Large intestine (tissue), 3 donors: Measurements from ENCODE around the gene HDAC4. TPM values are rescaled to one million over a fixed set of nuclear protein-coding genes. Genes with fewer than 3 reads are reported as not detected.

Source experiments
- DNase-seq, 2 donors: peaks; one replicate each; pipeline versions ENCODE4 v3.0.0 to v3.0.0-alpha.2; 2013
- H3K27ac ChIP-seq: one replicate; pipeline ENCODE4 v1.5.1; 2013; ENCODE audit warnings: low read length
- H3K27me3 ChIP-seq: 2 replicates; pipeline ENCODE4 v1.6.1; 2013; ENCODE audit warnings: low read length; ENCODE audit not compliant: control insufficient read depth, insufficient read depth
- H3K36me3 ChIP-seq: 2 replicates; pipeline ENCODE4 v1.6.1; 2013; ENCODE audit warnings: low read length; ENCODE audit not compliant: control insufficient read depth, insufficient read depth
- H3K4me1 ChIP-seq: one replicate; pipeline ENCODE4 v1.6.1; 2013; ENCODE audit warnings: low read length; ENCODE audit not compliant: control insufficient read depth, insufficient read depth
- H3K4me3 ChIP-seq: one replicate; pipeline ENCODE4 v1.5.1; 2013; ENCODE audit warnings: low read length
- H3K9me3 ChIP-seq: one replicate; pipeline ENCODE4 v1.6.1; 2013; ENCODE audit warnings: mild to moderate bottlenecking, low read depth, low read length, moderate library complexity; ENCODE audit not compliant: control insufficient read depth
- WGBS: methylation state at CpG from one replicate; pipeline ENCODE4 v1.1.5; 2013; ENCODE audit warnings: low lambda C conversion rate; ENCODE audit not compliant: insufficient coverage; 5-methylcytosine and 5-hydroxymethylcytosine counted together
- polyA plus RNA-seq: library from polyadenylated mRNA; unstranded; fragments of 120-200 nt; gene quantifications from one replicate; pipeline ENCODE4 v1.2.1, GENCODE V29; 2013

HDAC4 gene
- polyA plus RNA-seq, 1 donor = 10.7 TPM

DNA sequence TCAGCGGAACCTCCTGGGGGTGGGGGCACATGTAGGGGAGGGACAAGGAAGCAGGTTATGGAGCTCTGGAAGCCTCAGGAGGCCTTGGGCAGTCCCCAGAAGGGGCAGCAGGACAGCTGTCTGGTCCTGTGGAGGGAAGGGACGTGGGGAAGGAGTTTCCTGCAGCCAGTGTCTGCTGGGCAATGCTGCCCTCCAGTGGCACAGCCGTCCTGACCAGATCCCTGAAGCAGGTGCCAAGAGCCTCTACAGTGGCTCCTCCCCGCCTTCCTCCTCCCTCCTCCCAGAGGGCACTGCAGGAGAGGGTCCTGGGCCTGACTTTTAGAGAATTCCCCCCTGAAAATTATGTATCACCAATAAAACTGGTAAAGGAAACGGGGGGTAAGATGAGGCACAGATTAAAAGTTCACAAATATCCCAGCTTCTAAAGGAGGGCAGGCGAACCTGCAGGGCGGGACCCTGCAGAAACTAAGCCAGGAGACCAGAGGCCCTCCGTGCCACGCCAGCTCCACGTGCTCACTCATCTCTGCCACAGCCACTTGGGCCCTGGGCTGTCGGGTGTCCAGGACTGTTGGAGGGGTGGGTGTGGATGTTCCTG, 294.4 kb downstream of the HDAC4 start:
- H3K4me3 ChIP-seq = no peak overlapping the region
- H3K27ac ChIP-seq = no peak overlapping the region
- 80% methylated on average over 1 of the region's 11 CpGs for WGBS

DNA sequence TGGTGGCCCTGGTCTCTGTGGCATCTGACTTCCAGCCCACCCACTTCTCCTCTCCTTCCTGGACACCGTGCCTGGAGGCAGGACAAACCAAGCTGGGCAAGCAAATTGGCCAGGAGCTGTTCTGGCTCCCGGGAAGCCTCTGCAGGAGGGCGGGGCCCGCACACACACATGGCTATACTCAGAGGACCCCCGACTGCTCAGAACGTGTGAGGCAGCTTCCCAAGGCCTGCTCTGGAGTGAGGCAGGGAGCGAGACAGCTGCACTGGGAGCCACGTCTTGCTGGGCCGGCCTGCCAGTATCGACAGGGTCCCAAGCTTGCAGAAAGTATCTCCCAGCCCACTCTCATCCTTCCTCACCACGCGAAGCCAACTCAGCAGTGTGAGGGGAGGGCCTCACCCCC, 295.6 kb downstream of the HDAC4 start:
- DNase-seq = no peak
- H3K36me3 ChIP-seq = peaks cover 60% of the 10 kb centered on the region
- no peaks in the 10 kb centered on the region for H3K9me3 ChIP-seq
- WGBS = no CpG with 5 or more reads among the region's 12 CpGs
- no peaks in the 10 kb centered on the region for H3K27me3 ChIP-seq
- peaks cover 8% of the 10 kb centered on the region for H3K4me1 ChIP-seq
- no peak overlapping the region for H3K27ac ChIP-seq
- H3K4me3 ChIP-seq = no peak overlapping the region

More for the DNA sequence above, 294.4 kb downstream of the HDAC4 start:
- peaks cover 61% of the 10 kb centered on the region for H3K36me3 ChIP-seq
- peaks cover 8% of the 10 kb centered on the region for H3K4me1 ChIP-seq
- DNase-seq = peak; percentile 17 to 38
- no peaks in the 10 kb centered on the region for H3K27me3 ChIP-seq
- no peaks in the 10 kb centered on the region for H3K9me3 ChIP-seq

DNA sequence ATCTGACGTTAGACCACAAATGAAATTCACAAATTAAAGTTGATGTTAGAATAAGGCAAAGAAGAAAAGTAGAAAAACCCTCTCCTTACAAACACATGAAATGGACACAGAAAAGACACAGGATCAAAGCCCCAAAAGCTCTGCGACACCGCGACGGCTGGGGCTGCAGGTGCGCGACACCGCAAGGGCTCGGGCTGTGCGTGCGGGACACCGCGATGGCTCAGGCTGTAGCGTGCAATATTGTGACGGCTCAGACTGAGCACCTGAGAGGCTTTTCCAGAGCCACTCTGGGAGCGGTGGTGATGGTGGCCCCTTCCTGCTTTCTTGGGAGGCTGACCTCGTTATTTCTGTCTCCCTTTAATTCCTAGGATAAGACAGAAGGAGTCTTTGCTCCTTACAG, 296.0 kb downstream of the HDAC4 start:
- Histone ChIP-seq H3K27ac (no peak overlapping the region), H3K4me3 (no peak overlapping the region), H3K9me3 (no peaks in the 10 kb centered on the region), H3K36me3 (peaks cover 60% of the 10 kb centered on the region), H3K27me3 (no peaks in the 10 kb centered on the region), H3K4me1 (peaks cover 8% of the 10 kb centered on the region)
- no peak for DNase-seq
- WGBS = 100% methylated on average over 1 of the region's 17 CpGs

DNA sequence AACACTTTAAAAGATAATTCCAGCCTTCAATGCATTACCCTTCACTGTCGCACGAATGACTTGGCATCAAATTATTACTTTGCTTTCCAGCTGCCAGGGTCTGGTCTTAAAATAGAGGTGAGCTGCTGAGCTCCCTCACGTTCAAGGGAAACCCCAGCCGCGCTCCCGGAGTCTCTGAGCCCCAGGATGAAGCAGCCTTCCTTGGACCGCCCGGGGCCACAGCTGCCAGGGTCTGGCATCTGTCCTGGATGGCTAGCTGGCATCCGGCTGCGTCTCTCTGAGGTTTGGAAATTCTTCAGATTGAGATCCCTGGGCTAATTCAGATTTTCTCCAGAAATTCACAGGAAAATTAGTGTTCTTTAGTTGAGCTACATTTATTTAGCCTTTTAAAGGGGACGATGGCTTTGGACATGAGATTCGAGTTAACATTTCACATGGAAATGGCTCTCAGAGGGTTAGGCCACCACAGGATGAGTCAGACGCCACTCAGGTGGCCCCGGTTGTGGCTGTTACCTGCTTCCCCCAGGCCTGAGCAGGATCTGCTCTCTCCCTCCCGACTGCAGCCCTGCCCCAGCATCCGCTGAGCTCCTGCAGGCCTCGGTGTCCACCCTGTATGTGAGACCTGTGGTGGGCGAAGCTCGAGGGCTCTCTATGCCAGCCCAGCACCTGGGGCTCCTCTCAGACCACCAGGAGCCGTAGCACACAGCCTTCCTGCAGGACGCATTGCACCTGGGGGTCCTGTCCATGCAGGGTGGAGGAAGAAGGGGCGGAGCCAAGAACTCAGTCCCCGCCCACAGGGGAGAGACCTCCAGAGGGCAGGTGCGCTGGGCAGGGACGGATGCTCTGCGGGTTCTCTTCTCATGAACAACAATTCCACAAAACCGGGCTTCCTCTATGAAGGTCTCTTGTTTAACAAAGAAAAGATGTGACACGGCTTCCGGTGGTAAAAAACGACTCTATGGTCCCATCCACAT, 297.4 kb downstream of the HDAC4 start:
- Histone ChIP-seq H3K4me1 (no peaks in the 10 kb centered on the region), H3K27me3 (no peaks in the 10 kb centered on the region), H3K27ac (no peak overlapping the region), H3K9me3 (no peaks in the 10 kb centered on the region), H3K36me3 (peaks cover 55% of the 10 kb centered on the region), H3K4me3 (no peak overlapping the region)
- 100% methylated on average over 2 of the region's 30 CpGs for WGBS
- no peak for DNase-seq

DNA sequence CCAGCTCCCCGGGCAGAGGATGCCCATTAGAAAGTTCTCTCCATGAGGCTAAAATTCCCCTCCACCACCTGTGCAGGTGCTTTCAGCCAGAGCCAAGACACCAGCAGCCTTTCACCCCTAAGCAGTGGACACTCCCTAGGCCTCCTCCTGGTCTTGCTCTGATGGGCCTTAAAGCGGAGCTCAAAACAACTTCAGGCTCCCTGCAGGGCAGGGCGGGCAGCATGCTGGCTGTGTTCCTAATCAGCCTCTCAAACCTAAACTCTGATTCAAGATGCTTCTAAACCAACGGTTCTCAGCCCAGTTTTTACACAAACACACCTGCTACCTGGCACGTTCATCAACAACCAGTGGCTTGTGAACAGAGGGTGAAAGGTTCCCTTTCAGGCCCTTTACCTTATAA, 298.6 kb downstream of the HDAC4 start:
- no peak for DNase-seq
- WGBS = no CpG with 5 or more reads among the region's 5 CpGs
- peaks cover 46% of the 10 kb centered on the region for H3K36me3 ChIP-seq

DNA sequence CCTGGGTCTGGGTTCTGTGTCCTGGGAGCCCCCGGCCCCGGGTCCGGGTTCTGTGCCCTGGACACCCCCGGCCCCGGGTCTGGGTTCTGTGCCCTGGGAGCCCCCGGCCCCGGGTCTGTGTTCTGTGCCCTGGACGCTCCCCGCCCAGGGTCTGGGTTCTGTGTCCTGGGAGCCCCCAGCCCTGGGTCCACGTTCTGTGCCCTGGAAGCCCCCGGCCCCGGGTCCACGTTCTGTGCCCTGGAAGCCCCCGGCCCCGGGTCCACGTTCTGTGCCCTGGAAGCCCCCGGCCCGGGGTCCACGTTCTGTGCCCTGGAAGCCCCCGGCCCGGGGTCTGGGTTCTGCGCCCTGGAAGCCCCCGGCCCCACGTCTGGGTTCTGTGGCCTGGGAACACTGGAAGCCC, 299.0 kb downstream of the HDAC4 start:
- Histone ChIP-seq H3K27me3 (no peaks in the 10 kb centered on the region), H3K4me3 (no peak overlapping the region), H3K9me3 (no peaks in the 10 kb centered on the region), H3K36me3 (peaks cover 42% of the 10 kb centered on the region), H3K4me1 (no peaks in the 10 kb centered on the region), H3K27ac (no peak overlapping the region)
- DNase-seq = no peak
- WGBS = no CpG with 5 or more reads among the region's 24 CpGs

More for the DNA sequence above, 298.6 kb downstream of the HDAC4 start:
- H3K9me3 ChIP-seq = no peaks in the 10 kb centered on the region
- H3K4me3 ChIP-seq = no peak overlapping the region
- H3K27me3 ChIP-seq = no peaks in the 10 kb centered on the region
- H3K27ac ChIP-seq = no peak overlapping the region
- no peaks in the 10 kb centered on the region for H3K4me1 ChIP-seq

DNA sequence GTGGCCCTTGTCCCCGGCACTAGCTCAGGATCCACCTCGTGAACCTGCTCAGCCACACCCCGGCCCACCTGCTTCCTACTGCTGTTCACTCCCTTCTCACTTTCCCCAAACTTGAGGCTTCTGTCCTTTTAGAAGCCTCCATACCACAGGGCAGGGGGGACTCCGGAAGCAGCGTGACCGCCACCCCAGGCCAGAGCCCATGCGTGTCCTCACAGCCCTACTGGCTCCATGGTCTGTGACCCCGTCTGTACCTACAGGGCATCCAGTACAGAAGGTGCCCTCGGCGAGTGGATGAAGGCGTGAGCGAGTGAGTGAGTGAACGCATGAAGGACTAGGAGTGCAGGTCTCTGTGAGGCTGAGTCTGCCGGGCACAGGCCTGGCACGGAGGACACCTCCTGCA, 299.7 kb downstream of the HDAC4 start:
- no peak for DNase-seq
- WGBS = no CpG with 5 or more reads among the region's 15 CpGs

DNA sequence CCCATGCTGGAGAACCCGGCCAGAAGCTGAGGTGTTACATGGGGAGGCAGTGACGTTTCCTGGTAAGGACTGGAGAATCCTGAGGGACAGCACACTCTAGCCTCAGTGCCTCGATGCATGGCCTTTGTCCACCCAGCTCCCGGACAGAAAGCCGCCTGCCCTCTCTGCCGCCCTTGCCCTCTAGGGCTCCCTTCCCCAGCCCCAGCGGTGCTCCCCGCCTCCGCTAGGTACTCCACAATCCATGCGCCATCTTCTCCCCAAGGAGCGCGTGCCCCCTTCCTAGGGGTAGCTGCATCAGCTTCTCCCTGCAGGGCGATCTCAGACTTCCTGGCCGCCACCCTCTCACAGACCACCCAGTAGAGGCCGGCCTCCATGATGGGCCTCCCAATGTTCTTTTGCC, 301.3 kb downstream of the HDAC4 start:
- H3K9me3 ChIP-seq = no peaks in the 10 kb centered on the region
- H3K27me3 ChIP-seq = no peaks in the 10 kb centered on the region
- no peak for DNase-seq
- WGBS = no CpG with 5 or more reads among the region's 15 CpGs
- no peak overlapping the region for H3K4me3 ChIP-seq
- no peaks in the 10 kb centered on the region for H3K4me1 ChIP-seq
- peaks cover 39% of the 10 kb centered on the region for H3K36me3 ChIP-seq
- no peak overlapping the region for H3K27ac ChIP-seq

More for the DNA sequence above, 299.7 kb downstream of the HDAC4 start:
- H3K9me3 ChIP-seq = no peaks in the 10 kb centered on the region
- no peaks in the 10 kb centered on the region for H3K4me1 ChIP-seq
- H3K27me3 ChIP-seq = no peaks in the 10 kb centered on the region
- H3K36me3 ChIP-seq = peaks cover 40% of the 10 kb centered on the region
- no peak overlapping the region for H3K4me3 ChIP-seq
- no peak overlapping the region for H3K27ac ChIP-seq

DNA sequence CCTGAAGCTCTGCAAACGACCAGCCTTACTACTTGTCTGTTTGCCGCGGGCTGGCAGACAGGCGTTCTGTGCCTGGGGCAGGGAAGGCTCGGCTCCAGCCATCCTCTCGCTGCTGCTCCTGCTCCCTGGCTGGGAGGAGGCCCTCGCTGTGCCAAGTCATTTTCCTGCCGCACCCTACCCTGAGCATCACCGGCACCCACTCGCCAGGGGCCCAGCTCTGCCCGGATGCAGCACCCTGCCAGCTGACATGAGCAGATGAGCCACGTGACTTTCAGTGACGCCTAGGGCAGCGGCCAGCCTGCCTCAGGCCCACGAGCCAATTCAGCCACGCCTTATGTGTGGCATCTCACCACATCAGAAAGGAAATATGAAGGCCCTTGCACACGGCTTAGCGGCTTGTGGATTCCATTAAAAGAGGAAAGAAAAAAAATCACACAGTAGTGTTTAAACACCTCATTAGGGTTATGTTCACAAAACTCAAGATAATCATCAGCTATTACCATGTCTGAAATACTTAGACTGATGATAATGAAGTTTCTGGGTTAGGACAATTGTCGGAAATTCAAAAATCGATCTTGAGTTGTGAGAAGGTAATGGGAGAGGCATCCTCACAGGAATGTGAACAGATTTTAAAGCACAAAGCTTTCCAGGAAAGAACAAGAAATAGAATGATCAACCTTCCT, 302.4 kb downstream of the HDAC4 start:
- H3K27ac ChIP-seq = no peak overlapping the region
- no peak for DNase-seq
- peaks cover 33% of the 10 kb centered on the region for H3K36me3 ChIP-seq
- no peaks in the 10 kb centered on the region for H3K9me3 ChIP-seq
- H3K4me1 ChIP-seq = no peaks in the 10 kb centered on the region
- WGBS = 60% methylated on average over 2 of the region's 20 CpGs
- H3K4me3 ChIP-seq = no peak overlapping the region
- no peaks in the 10 kb centered on the region for H3K27me3 ChIP-seq

DNA sequence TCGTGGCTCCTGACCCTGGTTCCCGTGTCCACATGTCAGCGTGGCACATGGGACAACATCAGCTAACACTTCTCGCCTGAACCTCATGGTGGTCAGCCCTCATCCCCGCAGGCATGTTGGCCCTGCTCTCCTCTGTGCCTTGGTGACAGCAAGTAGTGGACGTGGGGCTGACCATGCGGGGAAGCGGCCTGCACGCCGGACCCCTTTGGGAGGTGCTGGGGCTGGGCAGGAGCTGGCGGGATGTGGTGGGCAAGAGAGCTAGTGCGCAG, 303.5 kb downstream of the HDAC4 start:
- Histone ChIP-seq H3K36me3 (peaks cover 32% of the 10 kb centered on the region), H3K9me3 (no peaks in the 10 kb centered on the region), H3K4me1 (no peaks in the 10 kb centered on the region), H3K27ac (no peak overlapping the region), H3K4me3 (no peak overlapping the region), H3K27me3 (no peaks in the 10 kb centered on the region)
- DNase-seq = no peak
- no CpG with 5 or more reads among the region's 12 CpGs for WGBS
